ENCODE data around the gene G0S2. TPM values are rescaled to one million over a fixed set of nuclear protein-coding genes. Genes with fewer than 3 reads are reported as not detected.

Gene G0S2
- total RNA-seq, 1 experiment from 2014 or later = 9.0 TPM

DNA sequence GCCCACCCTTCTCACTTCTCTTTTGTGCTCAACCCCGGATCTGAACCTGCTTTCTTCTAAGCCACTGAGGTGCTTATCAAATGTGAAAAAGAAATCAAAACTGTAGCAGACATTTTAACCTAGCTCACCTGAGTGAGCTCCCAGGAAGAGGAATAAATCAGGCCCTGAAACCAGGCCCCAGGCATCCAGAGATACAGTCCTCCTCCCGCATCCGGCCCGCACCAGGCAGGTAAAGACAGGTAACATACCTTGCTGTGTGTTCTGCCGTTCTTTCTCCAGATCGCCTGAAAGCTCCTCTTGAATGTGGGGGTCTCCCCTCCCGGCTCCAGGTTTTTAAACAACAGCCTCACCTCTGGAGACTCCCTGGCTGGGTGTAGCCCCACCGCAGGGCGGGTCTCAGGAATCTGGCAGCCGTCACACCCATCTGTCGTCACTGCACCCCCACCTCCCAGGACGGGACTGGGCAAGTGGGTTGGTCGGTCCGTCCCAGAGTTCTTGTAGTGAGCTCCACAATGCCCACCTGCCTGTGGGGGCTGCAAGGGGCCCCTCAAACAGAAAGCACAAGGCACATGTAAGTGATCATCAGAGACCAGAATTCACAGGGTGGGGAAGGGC is 23.0 kb upstream of the G0S2 start, which contains the start of gene LAMB3:
LAMB3 (minus strand) TSS at position 305 of the 615 bp plus-strand sequence. CDS start 1,481 bp downstream, outside the sequence.
- intact Hi-C loops (cut with micrococcal nuclease; ENCODE audit: unreplicated experiment) = no loop called here
- ChIA-PET POLR2A (ENCODE audit: low non-redundant PET) (no interaction called here), CTCF (no interaction called here)
- Histone ChIP-seq H3K27ac (ENCODE audit: low read depth, low read length, poor library complexity, severe bottlenecking) (peak within 1 kb of the TSS; percentile 39), H3K27me3 (replicated peaks; ENCODE audit: insufficient read depth, low read depth, low read length, poor library complexity) (no peaks in the 10 kb centered on the region), H3K9me3 (ENCODE audit: low read depth, low read length, poor library complexity, severe bottlenecking) (no peaks in the 10 kb centered on the region), H3K4me1 (ENCODE audit: insufficient read depth, low read length, poor library complexity, severe bottlenecking) (peaks cover 32% of the 10 kb centered on the region), H3K4me3 (ENCODE audit: low read depth, low read length, poor library complexity, severe bottlenecking) (no peak within 1 kb of the TSS), H3K36me3 (ENCODE audit: insufficient read depth, low read length, poor library complexity, severe bottlenecking) (no peaks in the 10 kb centered on the region)
- no TSS peak for BruUV-seq (replicated peaks)
- DNase-seq (ENCODE audit: low spot score) = no peak
- no peak for TF ChIP-seq EZH2 (IDR thresholded peaks at IDR 0.05; ENCODE audit: borderline replicate concordance, low read depth, low read length, poor library complexity, severe bottlenecking)
- TF ChIP-seq, protein P1, sequence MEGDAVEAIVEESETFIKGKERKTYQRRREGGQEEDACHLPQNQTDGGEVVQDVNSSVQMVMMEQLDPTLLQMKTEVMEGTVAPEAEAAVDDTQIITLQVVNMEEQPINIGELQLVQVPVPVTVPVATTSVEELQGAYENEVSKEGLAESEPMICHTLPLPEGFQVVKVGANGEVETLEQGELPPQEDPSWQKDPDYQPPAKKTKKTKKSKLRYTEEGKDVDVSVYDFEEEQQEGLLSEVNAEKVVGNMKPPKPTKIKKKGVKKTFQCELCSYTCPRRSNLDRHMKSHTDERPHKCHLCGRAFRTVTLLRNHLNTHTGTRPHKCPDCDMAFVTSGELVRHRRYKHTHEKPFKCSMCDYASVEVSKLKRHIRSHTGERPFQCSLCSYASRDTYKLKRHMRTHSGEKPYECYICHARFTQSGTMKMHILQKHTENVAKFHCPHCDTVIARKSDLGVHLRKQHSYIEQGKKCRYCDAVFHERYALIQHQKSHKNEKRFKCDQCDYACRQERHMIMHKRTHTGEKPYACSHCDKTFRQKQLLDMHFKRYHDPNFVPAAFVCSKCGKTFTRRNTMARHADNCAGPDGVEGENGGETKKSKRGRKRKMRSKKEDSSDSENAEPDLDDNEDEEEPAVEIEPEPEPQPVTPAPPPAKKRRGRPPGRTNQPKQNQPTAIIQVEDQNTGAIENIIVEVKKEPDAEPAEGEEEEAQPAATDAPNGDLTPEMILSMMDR (conservative IDR thresholded peaks at IDR 0.05; ENCODE audit: low read depth, low read length) = no peak

DNA sequence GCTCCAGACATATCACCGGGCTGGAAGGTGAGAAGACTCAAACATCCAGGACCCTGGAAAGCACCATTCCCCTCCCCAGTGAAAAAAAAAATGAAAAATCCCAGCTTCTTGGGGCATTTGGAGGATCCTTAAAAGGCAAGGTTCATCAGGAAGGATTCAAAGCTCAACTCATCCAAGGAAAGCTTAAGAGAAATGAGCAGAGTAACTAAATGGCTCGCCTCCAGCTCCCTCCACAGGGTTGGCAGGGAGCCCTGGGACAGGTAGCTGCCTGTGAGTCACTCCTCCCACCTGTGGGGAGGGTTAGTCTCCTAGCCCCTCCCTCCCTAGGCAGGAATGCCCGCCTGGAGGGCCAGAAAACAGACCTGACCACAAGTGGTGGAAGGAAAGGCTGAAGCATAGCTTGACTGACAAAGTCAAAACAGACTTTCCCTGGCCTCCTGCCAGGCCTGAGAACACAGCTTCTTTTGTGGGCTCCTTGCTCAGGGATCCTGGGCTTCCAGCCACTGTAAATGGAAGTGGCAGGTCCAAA is 22.3 kb upstream of the G0S2 start:
- Histone ChIP-seq H3K4me3 (ENCODE audit: low read depth, low read length, poor library complexity, severe bottlenecking) (no peak overlapping the region), H3K4me1 (ENCODE audit: insufficient read depth, low read length, poor library complexity, severe bottlenecking) (peaks cover 25% of the 10 kb centered on the region), H3K27ac (ENCODE audit: low read depth, low read length, poor library complexity, severe bottlenecking) (peak overlapping the region; percentile 39), H3K9me3 (ENCODE audit: low read depth, low read length, poor library complexity, severe bottlenecking) (no peaks in the 10 kb centered on the region), H3K27me3 (replicated peaks; ENCODE audit: insufficient read depth, low read depth, low read length, poor library complexity) (no peaks in the 10 kb centered on the region), H3K36me3 (ENCODE audit: insufficient read depth, low read length, poor library complexity, severe bottlenecking) (no peaks in the 10 kb centered on the region)
- intact Hi-C loops (cut with micrococcal nuclease; ENCODE audit: unreplicated experiment) = no loop called here
- ChIA-PET POLR2A (ENCODE audit: low non-redundant PET) (no interaction called here), CTCF (no interaction called here)
- BruUV-seq (replicated peaks) = no TSS peak
- DNase-seq (ENCODE audit: low spot score) = peak; percentile 57
- TF ChIP-seq EZH2 (IDR thresholded peaks at IDR 0.05; ENCODE audit: borderline replicate concordance, low read depth, low read length, poor library complexity, severe bottlenecking) = no peak
- TF ChIP-seq, protein P1 (conservative IDR thresholded peaks at IDR 0.05; ENCODE audit: low read depth, low read length) = no peak

DNA sequence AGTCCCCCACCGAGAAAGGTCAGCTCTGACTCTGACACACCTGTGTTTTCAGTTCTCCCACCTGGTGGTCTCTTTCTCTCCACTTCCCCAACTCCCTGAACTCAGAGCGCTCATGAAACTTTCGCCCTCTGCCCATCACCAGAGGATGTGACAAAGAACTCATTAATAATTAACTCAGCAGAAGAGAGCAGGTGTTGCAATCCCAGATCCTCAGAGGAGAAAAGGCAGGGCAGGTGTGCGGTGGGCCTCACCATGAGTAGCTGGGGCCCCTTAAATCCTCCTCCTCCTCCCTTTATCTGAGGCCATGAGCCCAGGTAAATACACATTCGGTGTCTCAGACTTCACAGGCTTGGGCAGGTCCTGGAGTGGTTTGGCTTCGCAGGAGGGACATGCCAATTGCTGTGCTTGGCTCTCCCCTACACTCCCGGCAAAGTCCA is 21.3 kb upstream of the G0S2 start:
- no peaks in the 10 kb centered on the region for H3K27me3 ChIP-seq (replicated peaks; ENCODE audit: insufficient read depth, low read depth, low read length, poor library complexity)
- no peak overlapping the region for H3K27ac ChIP-seq (ENCODE audit: low read depth, low read length, poor library complexity, severe bottlenecking)
- H3K4me3 ChIP-seq (ENCODE audit: low read depth, low read length, poor library complexity, severe bottlenecking) = no peak overlapping the region
- H3K36me3 ChIP-seq (ENCODE audit: insufficient read depth, low read length, poor library complexity, severe bottlenecking) = no peaks in the 10 kb centered on the region
- DNase-seq (ENCODE audit: low spot score) = no peak
- BruUV-seq (replicated peaks) = no TSS peak
- POLR2A ChIA-PET (ENCODE audit: low non-redundant PET) = no interaction called here
- H3K9me3 ChIP-seq (ENCODE audit: low read depth, low read length, poor library complexity, severe bottlenecking) = no peaks in the 10 kb centered on the region
- peaks cover 21% of the 10 kb centered on the region for H3K4me1 ChIP-seq (ENCODE audit: insufficient read depth, low read length, poor library complexity, severe bottlenecking)
- TF ChIP-seq EZH2 (IDR thresholded peaks at IDR 0.05; ENCODE audit: borderline replicate concordance, low read depth, low read length, poor library complexity, severe bottlenecking) = no peak
- TF ChIP-seq, protein P1 (conservative IDR thresholded peaks at IDR 0.05; ENCODE audit: low read depth, low read length) = no peak
- CTCF ChIA-PET = no interaction called here
- intact Hi-C loops (cut with micrococcal nuclease; ENCODE audit: unreplicated experiment) = no loop called here

Measured in A673 (cell line).